H9 (cell line): ENCODE data around the gene GEMIN4. TPM values are rescaled to one million over a fixed set of nuclear protein-coding genes. Genes with fewer than 3 reads are reported as not detected.

Experiments used
- DNase-seq: peaks from one replicate; pipeline ENCODE4 v3.0.0-alpha.2; 2017
- H2AFZ ChIP-seq: one replicate; pipeline ENCODE4 v1.6.1; 2013; ENCODE audit warnings: mild to moderate bottlenecking, low read length, control low read depth, moderate library complexity
- H2AK5ac ChIP-seq: 2 replicates; pipeline ENCODE4 v1.6.1; 2013; ENCODE audit warnings: low read length, control low read depth, mixed read lengths; ENCODE audit not compliant: insufficient read length
- H2BK120ac ChIP-seq: one replicate; pipeline ENCODE4 v1.6.1; 2013; ENCODE audit warnings: low read depth, mild to moderate bottlenecking, low read length, control low read depth, inconsistent platforms; ENCODE audit not compliant: poor library complexity, severe bottlenecking
- H2BK12ac ChIP-seq: 2 replicates; pipeline ENCODE4 v1.6.1; 2013; ENCODE audit warnings: low read length, control low read depth, mixed read lengths, low read depth; ENCODE audit not compliant: insufficient read length
- H2BK15ac ChIP-seq: 2 replicates; pipeline ENCODE4 v1.6.1; 2013; ENCODE audit warnings: low read depth, low read length, control low read depth
- H2BK20ac ChIP-seq: one replicate; pipeline ENCODE4 v1.6.1; 2013; ENCODE audit warnings: low read depth, mild to moderate bottlenecking, low read length, control low read depth, inconsistent platforms; ENCODE audit not compliant: poor library complexity, severe bottlenecking
- H2BK5ac ChIP-seq: 2 replicates; pipeline ENCODE4 v1.6.1; 2013; ENCODE audit warnings: low read length, control low read depth, mixed read lengths; ENCODE audit not compliant: insufficient read length
- H3K14ac ChIP-seq: 2 replicates; pipeline ENCODE4 v1.6.1; 2013; ENCODE audit warnings: low read length, control low read depth; ENCODE audit not compliant: insufficient read depth
- H3K18ac ChIP-seq: 2 replicates; pipeline ENCODE4 v1.6.1; 2013; ENCODE audit warnings: low read depth, mild to moderate bottlenecking, mixed read lengths, low read length, control low read depth; ENCODE audit not compliant: insufficient read length
- H3K23ac ChIP-seq: 2 replicates; pipeline ENCODE4 v1.6.1; 2013; ENCODE audit warnings: low read length, control low read depth, mixed read lengths, low read depth; ENCODE audit not compliant: insufficient read length
- H3K23me2 ChIP-seq: 2 replicates; pipeline ENCODE4 v1.6.1; 2013; ENCODE audit warnings: low read depth, mild to moderate bottlenecking, mixed read lengths, low read length, control low read depth; ENCODE audit not compliant: insufficient read length, poor library complexity, severe bottlenecking
- H3K27ac ChIP-seq: 2 replicates; pipeline ENCODE4 v1.5.1; 2013; ENCODE audit warnings: low read length, control low read depth, mixed read lengths, low read depth; ENCODE audit not compliant: insufficient read length
- H3K27me3 ChIP-seq: 2 replicates; pipeline ENCODE4 v1.6.1; 2013; ENCODE audit warnings: low read length, control low read depth, inconsistent platforms; ENCODE audit not compliant: insufficient read depth
- H3K4ac ChIP-seq: 2 replicates; pipeline ENCODE4 v1.6.1; 2013; ENCODE audit warnings: low read depth, mild to moderate bottlenecking, control low read depth, inconsistent platforms, low read length, moderate library complexity
- H3K4me1 ChIP-seq: 2 replicates; pipeline ENCODE4 v1.6.1; 2013; ENCODE audit warnings: low read length, control low read depth, inconsistent platforms; ENCODE audit not compliant: insufficient read depth
- H3K4me2 ChIP-seq: 2 replicates; pipeline ENCODE4 v1.6.1; 2013; ENCODE audit warnings: low read length, control low read depth, mixed read lengths; ENCODE audit not compliant: insufficient read length, insufficient read depth
- H3K56ac ChIP-seq: 2 replicates; pipeline ENCODE4 v1.6.1; 2013; ENCODE audit warnings: low read depth, mild to moderate bottlenecking, mixed read lengths, low read length, control low read depth; ENCODE audit not compliant: insufficient read length
- H3K79me1 ChIP-seq: 2 replicates; pipeline ENCODE4 v1.6.1; 2013; ENCODE audit warnings: low read depth, mild to moderate bottlenecking, moderate library complexity, low read length, control low read depth, inconsistent platforms; ENCODE audit not compliant: insufficient read depth, poor library complexity, severe bottlenecking
- H3K79me2 ChIP-seq: 2 replicates; pipeline ENCODE4 v1.6.1; 2013; ENCODE audit warnings: low read length, control low read depth, inconsistent platforms; ENCODE audit not compliant: insufficient read depth
- H3K9ac ChIP-seq: 2 replicates; pipeline ENCODE4 v1.6.1; 2013; ENCODE audit warnings: low read length, control low read depth, mixed read lengths; ENCODE audit not compliant: insufficient read length; ENCODE audit errors: extremely low read depth
- H3K9me3 ChIP-seq: one replicate; pipeline ENCODE4 v1.6.1; 2013; ENCODE audit warnings: low read depth, low read length, inconsistent platforms; ENCODE audit not compliant: control insufficient read depth
- H3T11ph ChIP-seq: one replicate; pipeline ENCODE4 v1.6.1; 2013; ENCODE audit warnings: mild to moderate bottlenecking, low read length, control low read depth, inconsistent platforms
- H4K20me1 ChIP-seq: one replicate; pipeline ENCODE4 v1.6.1; 2013; ENCODE audit not compliant: control insufficient read depth, insufficient read length, insufficient read depth
- H4K5ac ChIP-seq: 2 replicates; pipeline ENCODE4 v1.6.1; 2013; ENCODE audit warnings: low read depth, mild to moderate bottlenecking, mixed read lengths, low read length, control low read depth; ENCODE audit not compliant: insufficient read length
- H4K8ac ChIP-seq: replicated peaks from 2 replicates; pipeline ENCODE4 v1.6.1; 2013; ENCODE audit warnings: low read length, control low read depth, mixed read lengths, low read depth; ENCODE audit not compliant: insufficient read length
- H4K91ac ChIP-seq: 2 replicates; pipeline ENCODE4 v1.6.1; 2013; ENCODE audit warnings: low read depth, mild to moderate bottlenecking, moderate library complexity, mixed read lengths, low read length, control low read depth; ENCODE audit not compliant: insufficient read length
- H3K27ac Mint-ChIP-seq, 3 experiments: 2 replicates in 2 of 3; 3 replicates in 1 of 3; pipeline ENCODE4 v1.8.0; 2020 to 2021; ENCODE audit warnings: mixed read lengths in 3 of 3, mild to moderate bottlenecking in 1 of 3, moderate library complexity in 1 of 3
- H3K27me3 Mint-ChIP-seq: 2 replicates; pipeline ENCODE4 v1.8.0; 2021; ENCODE audit warnings: low read depth, mild to moderate bottlenecking, moderate library complexity, mixed read lengths
- H3K36me3 Mint-ChIP-seq, 3 experiments: 2 replicates in 2 of 3; 3 replicates in 1 of 3; pipeline ENCODE4 v1.8.0; 2020 to 2021; ENCODE audit warnings: low read depth in 3 of 3, mixed read lengths in 3 of 3; ENCODE audit not compliant: insufficient read depth in 1 of 3
- H3K4me1 Mint-ChIP-seq, 2 experiments: 2 replicates each; pipeline ENCODE4 v1.8.0; 2020; ENCODE audit warnings: mixed read lengths in 2 of 2
- H3K4me3 Mint-ChIP-seq, 2 experiments: 2 replicates in 1 of 2; 3 replicates in 1 of 2; pipeline ENCODE4 v1.8.0; 2020 to 2021; ENCODE audit warnings: mild to moderate bottlenecking in 2 of 2, mixed read lengths in 2 of 2, moderate library complexity in 1 of 2
- H3K9me3 Mint-ChIP-seq, 2 experiments: 2 replicates in 1 of 2; 3 replicates in 1 of 2; pipeline ENCODE4 v1.8.0; 2020; ENCODE audit warnings: mild to moderate bottlenecking in 2 of 2, mixed read lengths in 2 of 2, moderate library complexity in 1 of 2
- WGBS: extraction: QIAGEN DNeasy Blood & Tissue Kit; methylation state at CpG from one replicate; pipeline ENCODE4 v1.1.7; 2013; ENCODE audit warnings: missing lambda C conversion rate, low lambda C conversion rate, mixed read lengths; ENCODE audit not compliant: insufficient read length; ENCODE audit errors: extremely low coverage; 5-methylcytosine and 5-hydroxymethylcytosine counted together
- total RNA-seq: library from RNA; stranded (reverse); gene quantifications from 2 replicates; pipeline ENCODE4 v1.2.1, GENCODE V29; 2021
- TF ChIP-seq, protein P1 (sequence below): fragments of 200-600 bp; sonication (generic); conservative IDR thresholded peaks from 3 replicates; pipeline ENCODE4 v1.8.0; 2021; ENCODE audit warnings: antibody characterized with exemption, mild to moderate bottlenecking

Gene GEMIN4
- total RNA-seq, 1 experiment from 2014 or later: 56.8 TPM

DNA sequence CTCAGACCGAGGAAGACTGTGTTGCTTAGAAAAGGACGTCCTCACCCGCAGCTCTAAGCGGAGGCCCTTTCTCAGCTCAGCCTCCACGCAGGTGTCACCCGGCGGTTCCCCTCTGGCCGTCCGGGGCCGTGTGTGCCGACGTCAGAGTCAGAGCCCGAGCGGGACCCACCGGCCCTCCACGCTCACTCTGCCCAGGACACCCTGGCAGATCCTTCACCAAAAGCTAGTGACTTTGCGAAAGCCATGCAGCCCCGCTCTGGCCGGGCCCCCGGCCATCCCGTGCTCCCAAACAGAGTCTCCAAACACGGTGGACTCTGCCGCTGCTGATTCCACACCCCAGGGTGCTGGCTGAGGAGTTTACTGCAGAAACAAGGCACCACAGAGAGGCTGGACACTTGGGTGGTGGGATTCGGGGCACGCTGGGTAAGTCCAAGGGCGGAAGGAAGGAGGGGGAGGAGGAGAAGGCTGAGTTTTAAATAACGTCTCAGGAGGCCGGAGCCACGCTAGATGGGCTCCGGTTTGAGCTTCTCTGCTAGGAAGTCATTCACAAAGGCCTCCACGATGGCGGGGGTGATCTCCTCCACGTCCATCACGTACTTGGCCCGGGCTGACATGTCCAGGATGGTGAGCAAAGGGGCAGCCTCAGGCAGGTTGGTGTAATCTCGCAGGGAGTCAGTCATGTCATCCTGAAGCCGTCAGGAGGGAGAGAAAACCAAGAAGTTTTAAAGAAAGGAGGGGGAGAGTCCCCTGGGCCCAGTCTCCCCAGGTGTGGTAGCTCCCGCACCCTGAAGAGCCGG, 48.6 kb upstream of the GEMIN4 start:
- H3K36me3 Mint-ChIP-seq: peaks cover 3 to 45% (median 38%) of the 10 kb centered on the region in 3 experiments; a peak in 6 of 7 replicates
- TF ChIP-seq, protein P1, sequence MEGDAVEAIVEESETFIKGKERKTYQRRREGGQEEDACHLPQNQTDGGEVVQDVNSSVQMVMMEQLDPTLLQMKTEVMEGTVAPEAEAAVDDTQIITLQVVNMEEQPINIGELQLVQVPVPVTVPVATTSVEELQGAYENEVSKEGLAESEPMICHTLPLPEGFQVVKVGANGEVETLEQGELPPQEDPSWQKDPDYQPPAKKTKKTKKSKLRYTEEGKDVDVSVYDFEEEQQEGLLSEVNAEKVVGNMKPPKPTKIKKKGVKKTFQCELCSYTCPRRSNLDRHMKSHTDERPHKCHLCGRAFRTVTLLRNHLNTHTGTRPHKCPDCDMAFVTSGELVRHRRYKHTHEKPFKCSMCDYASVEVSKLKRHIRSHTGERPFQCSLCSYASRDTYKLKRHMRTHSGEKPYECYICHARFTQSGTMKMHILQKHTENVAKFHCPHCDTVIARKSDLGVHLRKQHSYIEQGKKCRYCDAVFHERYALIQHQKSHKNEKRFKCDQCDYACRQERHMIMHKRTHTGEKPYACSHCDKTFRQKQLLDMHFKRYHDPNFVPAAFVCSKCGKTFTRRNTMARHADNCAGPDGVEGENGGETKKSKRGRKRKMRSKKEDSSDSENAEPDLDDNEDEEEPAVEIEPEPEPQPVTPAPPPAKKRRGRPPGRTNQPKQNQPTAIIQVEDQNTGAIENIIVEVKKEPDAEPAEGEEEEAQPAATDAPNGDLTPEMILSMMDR: no peak
- H3T11ph ChIP-seq: no peak overlapping the region
- no peak overlapping the region for H2BK20ac ChIP-seq
- H3K9me3 Mint-ChIP-seq: no peaks in the 10 kb centered on the region
- no peak for DNase-seq
- H3K27me3 ChIP-seq: no peaks in the 10 kb centered on the region
- no peak overlapping the region for H4K8ac ChIP-seq
- H3K56ac ChIP-seq: no peak overlapping the region
- H3K23ac ChIP-seq: no peak overlapping the region
- no peaks in the 10 kb centered on the region for H3K23me2 ChIP-seq
- no peak overlapping the region for H2AFZ ChIP-seq
- H3K4me3 Mint-ChIP-seq: no peak overlapping the region; a peak in 1 of 5 replicates
- H4K91ac ChIP-seq: no peak overlapping the region
- no peak overlapping the region for H2BK5ac ChIP-seq
- H4K5ac ChIP-seq: no peak overlapping the region
- no peaks in the 10 kb centered on the region for H4K20me1 ChIP-seq
- no peak overlapping the region for H2AK5ac ChIP-seq
- no peaks in the 10 kb centered on the region for H3K79me1 ChIP-seq
- H3K27me3 Mint-ChIP-seq: no peaks in the 10 kb centered on the region
- no peak overlapping the region for H3K18ac ChIP-seq
- H3K27ac ChIP-seq: no peak overlapping the region
- no peak overlapping the region for H2BK120ac ChIP-seq
- no peaks in the 10 kb centered on the region for H3K9me3 ChIP-seq
- WGBS: no CpG with 5 or more reads among the region's 39 CpGs
- peak overlapping the region; percentile 45 to 75 (median 68); a peak in 2 of 7 replicates for H3K27ac Mint-ChIP-seq
- no peak overlapping the region for H2BK15ac ChIP-seq
- no peak overlapping the region for H3K4ac ChIP-seq
- H3K14ac ChIP-seq: no peak overlapping the region
- no peak overlapping the region for H3K4me2 ChIP-seq
- H3K4me1 Mint-ChIP-seq: peaks cover 0 to 3% of the 10 kb centered on the region in 2 experiments; a peak in 2 of 4 replicates
- H3K4me1 ChIP-seq: no peaks in the 10 kb centered on the region; the same call in 1 of the 2 replicates
- no peak overlapping the region for H2BK12ac ChIP-seq
- no peaks in the 10 kb centered on the region; the same call in 1 of the 2 replicates for H3K79me2 ChIP-seq
- no peak overlapping the region for H3K9ac ChIP-seq
